HK-2 (cell line): ENCODE data around the gene NUPR1.
"Not testable (repeated sequence)": the region's sequence is repeated elsewhere in the genome, so short reads cannot be mapped to it uniquely, and the experiment has no call there.

ENCODE experiments used
- DNase-seq: peaks from one replicate; pipeline ENCODE4 v3.0.0-alpha.2; 2018; ENCODE audit not compliant: unreplicated experiment

NUPR1 gene

GRCh38 chr16:28527100-28527785 is 11.5 kb downstream of the NUPR1 start:
- DNase-seq, result not testable (repeated sequence)

GRCh38 chr16:28526201-28527099 is 12.3 kb downstream of the NUPR1 start:
- DNase-seq, result no peak

- DNase-seq, result no peak
Measured at GRCh38 chr16:28524681-28525171, 14.0 kb downstream of the NUPR1 start.

GRCh38 chr16:28522792-28523191 is 16.0 kb downstream of the NUPR1 start:
- no peak for DNase-seq

DNA sequence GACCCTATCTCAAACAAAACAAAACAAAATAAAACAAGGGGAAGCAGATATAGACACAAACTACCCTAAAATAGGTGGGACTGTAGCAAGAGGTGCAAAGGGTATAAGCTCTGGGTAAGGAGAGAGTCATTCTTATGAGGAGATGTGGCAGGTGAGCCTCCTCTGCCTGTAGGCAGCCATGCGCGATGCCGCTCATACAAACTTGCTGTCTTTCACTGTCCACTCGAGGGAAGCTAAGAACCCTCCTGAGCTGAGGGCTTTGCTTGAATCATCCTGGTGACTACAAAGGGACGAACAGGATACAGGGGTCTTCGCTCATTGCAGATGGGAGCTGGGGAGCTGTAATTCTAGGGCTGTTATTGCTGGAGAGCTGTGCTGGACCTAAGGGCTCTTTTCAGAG is 17.3 kb downstream of the NUPR1 start:
- no peak for DNase-seq

DNA sequence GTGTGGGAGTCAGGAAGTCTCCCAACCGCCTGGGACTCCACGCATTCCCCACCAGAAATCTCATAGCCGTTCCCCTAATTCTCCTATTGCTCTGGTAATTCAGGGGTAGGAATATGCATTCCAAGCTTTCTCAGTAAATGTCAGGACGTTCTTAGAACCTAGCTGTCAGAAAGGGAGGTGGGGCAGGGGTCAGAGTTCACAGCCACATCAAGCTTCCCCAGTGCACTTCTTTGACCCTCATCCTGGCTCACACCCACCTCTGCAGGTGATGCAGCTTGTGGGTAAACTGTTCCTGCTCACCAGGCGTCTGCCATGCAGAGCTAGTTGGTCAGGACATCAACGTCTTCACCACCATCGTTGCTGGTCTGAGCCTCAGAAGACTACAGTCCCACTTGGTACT is 18.1 kb downstream of the NUPR1 start:
- no peak for DNase-seq

- DNase-seq, result no peak
Measured at GRCh38 chr16:28514246-28514645, 24.5 kb downstream of the NUPR1 start.

DNA sequence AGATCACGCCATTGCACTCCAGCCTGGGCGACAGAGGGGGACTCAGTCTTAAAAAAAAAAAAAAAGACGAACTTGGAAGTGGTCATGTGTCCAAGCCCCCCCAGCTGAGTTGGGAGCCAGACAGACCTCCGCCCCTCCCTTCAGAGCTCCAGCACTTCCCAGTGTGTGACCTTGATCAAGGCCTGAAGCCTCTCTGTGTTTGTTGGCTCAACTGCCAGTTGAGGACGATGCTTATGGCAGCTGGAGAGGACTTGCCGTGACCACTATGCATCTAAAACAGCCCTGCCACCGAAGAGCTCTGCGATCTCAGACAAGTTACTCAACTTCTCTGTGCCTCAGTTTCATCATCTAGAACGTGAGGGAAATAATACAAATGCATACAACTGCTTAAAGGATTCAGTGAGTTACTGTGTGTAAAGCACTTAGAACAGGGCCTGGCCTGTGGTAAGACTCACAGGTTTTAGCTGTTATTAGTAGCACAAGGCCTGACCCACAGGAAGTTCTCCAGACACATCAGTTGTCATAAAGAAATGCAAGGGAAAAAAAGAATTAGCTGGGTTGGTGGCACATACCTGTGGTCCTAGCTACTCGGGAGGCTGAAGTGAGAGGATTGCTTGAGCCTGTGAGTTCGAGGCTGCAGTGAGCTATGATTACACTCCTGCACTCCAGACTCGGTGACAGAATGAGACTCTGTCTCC is 25.1 kb downstream of the NUPR1 start:
- no peak for DNase-seq

GRCh38 chr16:28511801-28512789 is 26.7 kb downstream of the NUPR1 start:
- DNase-seq, result no peak

GRCh38 chr16:28511031-28511430 is 27.7 kb downstream of the NUPR1 start:
- no peak for DNase-seq

DNA sequence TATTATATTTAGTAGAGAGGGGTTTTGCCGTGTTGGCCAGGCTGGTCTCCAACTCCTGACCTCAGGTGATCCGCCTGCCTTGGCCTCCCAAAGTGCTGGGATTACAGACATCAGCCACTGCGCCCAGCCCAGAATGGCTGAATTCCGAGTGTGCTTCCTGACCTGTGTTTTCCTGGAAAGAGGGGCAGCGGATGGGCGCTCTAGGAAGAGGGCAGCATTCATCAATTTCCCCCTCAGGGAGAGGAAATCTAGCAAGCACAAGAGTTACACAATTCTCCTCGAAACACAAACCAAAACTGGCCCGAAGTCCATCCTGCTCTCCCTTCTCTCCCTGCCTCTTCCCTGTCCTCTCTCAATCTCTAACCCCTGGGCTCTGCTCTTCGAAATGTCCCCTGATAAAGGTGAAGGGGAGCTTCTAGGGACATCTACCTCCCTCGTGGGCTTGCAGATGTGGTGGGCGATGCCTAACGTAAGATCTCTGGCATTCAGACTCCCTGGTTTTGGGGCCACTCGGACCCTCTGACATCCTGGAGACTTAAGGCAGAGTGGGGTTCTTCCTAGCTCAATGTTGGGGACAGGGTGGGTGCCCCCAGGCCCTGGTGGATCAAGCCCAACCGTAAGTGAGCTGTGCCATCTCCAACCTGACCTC is 33.2 kb downstream of the NUPR1 start:
- DNase-seq, result no peak

DNA sequence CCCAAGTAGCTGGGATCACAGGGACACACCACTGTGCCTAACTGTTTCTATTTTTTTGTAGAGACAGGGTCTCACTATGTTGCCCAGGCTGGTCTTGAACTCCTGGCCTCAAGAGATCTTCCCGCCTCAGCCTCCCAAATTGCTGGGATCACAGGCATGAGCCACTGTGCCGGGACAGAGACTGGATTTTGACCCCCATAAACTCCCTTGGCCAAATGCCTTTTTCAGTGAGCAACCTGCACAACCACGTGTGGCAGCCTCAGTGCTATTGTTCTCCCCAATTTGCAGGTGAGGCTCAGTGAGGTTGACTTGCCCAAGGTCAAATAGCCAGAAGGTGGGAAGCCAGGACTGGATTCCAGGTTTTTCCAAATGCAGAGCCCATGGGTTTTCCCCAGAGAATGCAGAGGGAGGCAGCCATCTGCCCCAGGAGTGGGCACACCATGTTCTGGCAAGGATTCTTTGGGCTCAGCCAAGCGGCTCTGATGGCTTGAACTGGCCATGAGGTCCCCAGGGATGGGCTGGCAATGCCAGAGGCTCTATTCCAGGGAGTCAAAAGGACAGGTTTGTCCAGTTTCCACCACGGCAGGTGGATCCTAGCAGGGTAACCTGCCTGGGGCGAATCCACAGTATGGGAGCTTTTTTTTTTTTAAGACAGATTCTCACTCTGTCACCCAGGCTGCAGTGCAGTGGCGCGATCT is 33.9 kb downstream of the NUPR1 start:
- DNase-seq, result no peak

DNA sequence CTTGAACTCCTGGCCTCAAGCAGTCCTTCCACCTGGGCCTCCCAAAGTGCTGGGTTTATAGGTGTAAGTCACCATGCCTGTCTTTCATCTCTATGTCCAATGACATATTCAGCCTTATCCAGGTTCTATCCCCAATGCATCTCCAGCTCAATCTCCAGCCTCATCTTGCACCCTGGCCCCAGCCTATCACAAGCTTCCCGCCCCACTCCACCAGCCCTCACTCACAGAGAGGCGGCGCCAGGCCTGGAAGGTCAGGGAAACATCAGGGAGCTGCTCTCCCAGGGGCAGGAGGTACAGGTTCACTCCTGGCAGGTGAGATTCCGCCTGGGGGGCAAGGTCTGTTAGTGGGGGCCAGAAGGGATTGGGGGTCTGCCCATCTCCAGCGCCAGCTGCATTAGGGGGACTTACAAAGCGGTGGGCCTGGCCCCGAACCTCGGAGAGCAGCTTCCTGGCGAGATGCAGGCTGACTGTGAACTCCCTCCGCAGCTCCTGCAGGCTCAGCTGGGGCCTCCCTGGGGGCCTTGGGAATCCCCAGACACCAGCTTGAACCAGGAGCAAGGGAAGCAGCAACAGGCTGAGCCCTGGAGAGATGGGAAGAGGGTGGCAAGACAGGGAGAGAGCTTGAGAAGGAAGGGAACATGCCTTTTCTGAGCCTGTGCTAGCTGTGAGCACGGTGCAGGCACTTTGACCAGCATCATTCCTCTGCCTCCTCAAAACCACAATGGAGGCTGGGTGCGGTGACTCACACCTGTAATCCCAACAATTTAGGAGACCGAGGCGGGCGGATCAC is 35.1 kb downstream of the NUPR1 start:
- no peak for DNase-seq

- no peak for DNase-seq
Measured at GRCh38 chr16:28502290-28502689, 36.5 kb downstream of the NUPR1 start.

DNA sequence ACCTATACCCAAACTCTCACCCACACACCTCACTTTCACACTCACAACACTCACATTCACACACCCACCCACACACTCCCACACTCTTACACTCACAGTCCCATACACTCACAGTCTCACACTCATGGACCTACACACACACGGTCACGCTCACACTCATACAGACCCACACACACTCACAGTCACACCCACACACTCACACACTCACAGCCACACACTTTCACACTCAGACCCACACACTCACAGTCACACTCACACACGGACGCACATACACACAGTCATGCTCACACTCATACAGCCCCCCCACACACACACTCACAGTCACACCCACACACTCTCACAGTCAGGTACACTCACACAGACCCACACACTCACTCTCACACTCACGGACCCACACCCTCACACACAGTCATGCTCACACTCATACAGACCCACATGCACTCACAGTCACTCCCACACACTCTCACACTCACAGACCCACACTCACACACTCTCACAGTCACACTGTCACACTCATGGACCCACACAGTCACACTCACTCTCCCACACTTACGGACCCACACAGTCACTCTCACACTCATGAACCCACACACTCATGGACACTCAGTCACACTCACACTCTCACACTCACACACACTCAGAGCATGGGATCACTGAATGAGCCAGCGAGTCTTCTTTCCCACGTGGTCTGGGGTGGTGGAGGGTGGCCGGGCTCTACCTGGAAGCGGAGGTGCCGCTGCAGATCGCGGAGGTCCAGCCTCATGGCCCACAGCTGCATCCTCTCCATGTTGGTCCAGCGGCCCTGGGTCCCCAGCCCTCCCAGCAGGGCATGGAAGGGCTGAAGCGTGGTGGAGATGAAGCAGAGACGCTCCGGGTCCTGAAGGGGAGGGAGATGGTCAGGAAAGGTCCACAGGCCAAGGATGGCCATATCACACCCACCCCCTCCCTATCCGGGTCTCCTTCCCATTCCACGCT is 37.2 kb downstream of the NUPR1 start:
- no peak for DNase-seq

DNA sequence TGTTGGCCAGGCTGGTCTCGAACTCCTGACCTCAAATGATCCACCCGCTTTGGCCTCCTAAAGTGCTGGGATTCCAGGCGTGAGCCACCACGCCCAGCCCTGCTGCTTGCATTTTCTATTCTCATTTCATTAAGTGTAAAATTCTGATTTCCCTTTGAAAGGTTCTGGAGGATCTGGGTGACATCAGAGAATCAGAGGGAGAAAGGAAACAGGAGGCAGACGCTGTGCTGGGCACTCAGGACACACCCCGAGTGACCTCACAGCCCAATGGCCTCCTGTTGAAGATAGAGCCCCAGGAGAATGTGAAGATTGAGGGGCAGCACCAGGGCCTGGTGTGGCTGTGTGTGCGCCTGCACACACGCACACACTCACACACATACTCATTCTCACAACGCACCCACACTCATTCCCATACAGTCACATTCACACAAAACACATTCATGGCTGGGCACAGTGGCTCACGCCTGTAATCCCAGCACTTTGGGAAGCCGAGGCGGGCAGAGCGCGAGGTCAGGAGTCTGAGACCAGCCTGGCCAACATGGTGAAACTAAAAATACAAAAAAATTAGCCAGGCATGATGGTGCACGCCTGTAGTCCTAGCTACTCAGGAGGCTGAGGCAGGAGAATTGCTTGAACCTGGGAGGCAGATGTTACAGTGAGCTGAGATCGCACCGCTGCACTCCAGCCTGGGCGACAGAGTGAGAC is 38.1 kb downstream of the NUPR1 start:
- DNase-seq, result not testable (repeated sequence)

GRCh38 chr16:28499854-28500253 is 38.9 kb downstream of the NUPR1 start:
- peak; percentile 38 for DNase-seq
